HepG2 (cell line): Measurements from ENCODE around the gene RETREG2. TPM values are rescaled to one million over a fixed set of nuclear protein-coding genes. Genes with fewer than 3 reads are reported as not detected.

Source experiments
- AKAP8 ChIP-seq: sonication (generic); formaldehyde crosslinking; IDR thresholded peaks from 2 replicates; pipeline ENCODE4 v1.5.1; 2020; ENCODE audit warnings: mild to moderate bottlenecking, missing genetic modification reagents
- ARHGAP35 ChIP-seq: sonication (generic); formaldehyde crosslinking; IDR thresholded peaks from 2 replicates; pipeline ENCODE4 v1.9.0; 2022; ENCODE audit warnings: mild to moderate bottlenecking, inconsistent platforms, moderate library complexity, missing genetic modification reagents, borderline replicate concordance
- ATF5 ChIP-seq: sonication (generic); formaldehyde crosslinking; IDR thresholded peaks from 2 replicates; pipeline ENCODE4 v1.4.0; 2020; ENCODE audit warnings: mild to moderate bottlenecking, low read depth, missing genetic modification reagents
- CREB3 ChIP-seq: sonication (generic); formaldehyde crosslinking; IDR thresholded peaks from 2 replicates; pipeline ENCODE4 v1.5.0; 2020; ENCODE audit warnings: missing genetic modification reagents
- HIVEP1 ChIP-seq: sonication (generic); formaldehyde crosslinking; IDR thresholded peaks from 2 replicates; pipeline ENCODE4 v1.4.0; 2020; ENCODE audit warnings: mild to moderate bottlenecking, missing genetic modification reagents
- KDM4B ChIP-seq: sonication (generic); formaldehyde crosslinking; IDR thresholded peaks from 2 replicates; pipeline ENCODE4 v1.4.0; 2020; ENCODE audit warnings: missing genetic modification reagents
- KLF9 ChIP-seq: IDR thresholded peaks from 2 replicates; pipeline ENCODE4 v1.6.1; 2016; ENCODE audit warnings: low read depth
- MIXL1 ChIP-seq: IDR thresholded peaks from 2 replicates; pipeline ENCODE4 v1.6.1; 2016
- MXI1 ChIP-seq: IDR thresholded peaks from 3 replicates; pipeline ENCODE4 v1.6.1; 2012; ENCODE audit warnings: low read depth, low read length, inconsistent platforms, borderline replicate concordance
- MZF1 ChIP-seq: sonication (generic); formaldehyde crosslinking; IDR thresholded peaks from 2 replicates; pipeline ENCODE4 v1.8.1; 2023; ENCODE audit warnings: mild to moderate bottlenecking, missing genetic modification reagents, borderline replicate concordance
- NRL ChIP-seq: sonication (generic); formaldehyde crosslinking; IDR thresholded peaks from 2 replicates; pipeline ENCODE4 v1.5.0; 2020; ENCODE audit warnings: missing genetic modification reagents, mild to moderate bottlenecking, moderate library complexity, borderline replicate concordance
- PAF1 ChIP-seq: IDR thresholded peaks from 2 replicates; pipeline ENCODE4 v1.6.1; 2016; ENCODE audit warnings: missing genetic modification reagents, missing compliant biosample characterization
- STAT6 ChIP-seq: sonication (generic); formaldehyde crosslinking; IDR thresholded peaks from 2 replicates; pipeline ENCODE4 v1.4.0; 2020; ENCODE audit warnings: missing genetic modification reagents, mild to moderate bottlenecking, borderline replicate concordance
- TAF15 ChIP-seq: fragments of 200-400 bp; formaldehyde crosslinking; IDR thresholded peaks from one replicate; pipeline ENCODE4 v1.6.1; 2018; ENCODE audit warnings: mild to moderate bottlenecking, low read depth, low read length; ENCODE audit not compliant: poor library complexity, severe bottlenecking
- UBTF ChIP-seq: sonication (generic); formaldehyde crosslinking; IDR thresholded peaks from 2 replicates; pipeline ENCODE4 v1.4.0; 2020; ENCODE audit warnings: mild to moderate bottlenecking, missing genetic modification reagents
- ZMYM2 ChIP-seq: sonication (generic); formaldehyde crosslinking; IDR thresholded peaks from 2 replicates; pipeline ENCODE4 v1.8.0; 2022; ENCODE audit warnings: mild to moderate bottlenecking, missing genetic modification reagents
- ZNF558 ChIP-seq: sonication (generic); formaldehyde crosslinking; IDR thresholded peaks from 2 replicates; pipeline ENCODE4 v1.9.0; 2022; ENCODE audit warnings: mild to moderate bottlenecking, missing genetic modification reagents, borderline replicate concordance
- ZNF616 ChIP-seq: sonication (generic); formaldehyde crosslinking; IDR thresholded peaks from 2 replicates; pipeline ENCODE4 v1.5.0; 2020; ENCODE audit warnings: low read depth, mild to moderate bottlenecking, missing genetic modification reagents
- ZNF800 ChIP-seq: sonication (generic); formaldehyde crosslinking; IDR thresholded peaks from 2 replicates; pipeline ENCODE4 v1.4.0; 2020; ENCODE audit warnings: missing genetic modification reagents
- ZNF839 ChIP-seq: sonication (generic); formaldehyde crosslinking; IDR thresholded peaks from 2 replicates; pipeline ENCODE4 v1.4.0; 2020; ENCODE audit warnings: missing genetic modification reagents, mild to moderate bottlenecking, borderline replicate concordance
- polyA plus RNA-seq, 8 experiments: library from polyadenylated mRNA; depleted of rRNA in 3 of 8; stranded (reverse) in 7 of 8; unstranded in 1 of 8; fragments of >200 nt; fragmentation: Illumina TruSeq in 4 of 8; extraction: Trizol in 4 of 8; gene quantifications; 2 replicates each; pipeline versions ENCODE4 v1.2.1 to v1.2.3, GENCODE V29; 2011 to 2016; ENCODE audit warnings: low read depth in 4 of 8, missing spikeins in 1 of 8, mixed read lengths in 1 of 8; ENCODE audit not compliant: insufficient read depth in 1 of 8
- total RNA-seq, 5 experiments: library from RNA; depleted of rRNA; stranded (reverse); fragments of >200 nt; fragmentation: Illumina TruSeq; extraction: Trizol; gene quantifications; 2 replicates each; pipeline ENCODE4 v1.2.3, GENCODE V29; 2016; ENCODE audit warnings: low read depth in 1 of 5

RETREG2 gene
- total and polyA plus RNA-seq, 2 of the 13 experiments (the other 11 are each of a cell fraction or from before 2014, with no cell fraction given): 86.0 to 134 TPM

- TF ChIP-seq ZNF839 (CRISPR knock-in tag) (no peak; the same call in 1 of the 2 replicates), KDM4B (no peak; the same call in 1 of the 2 replicates), UBTF (CRISPR knock-in tag) (peak; percentile 78), CREB3 (CRISPR knock-in tag) (no peak), AKAP8 (peak; percentile 96), MZF1 (CRISPR knock-in tag) (no peak), KLF9 (CRISPR knock-in tag) (no peak), STAT6 (CRISPR knock-in tag) (no peak; the same call in 1 of the 2 replicates), TAF15 (peak; percentile 33), ATF5 (CRISPR knock-in tag) (0 out of 2 replicates have a peak, but pooled peaks have one; percentile 29), MXI1 (peak; percentile 78; the same call in 1 of the 3 replicates), HIVEP1 (CRISPR knock-in tag) (0 out of 2 replicates have a peak, but pooled peaks have one; percentile 58), ZNF616 (CRISPR knock-in tag) (no peak; the same call in 1 of the 2 replicates), ZNF800 (CRISPR knock-in tag) (no peak), MIXL1 (CRISPR knock-in tag) (no peak), ARHGAP35 (CRISPR knock-in tag) (peak; percentile 85; the same call in 1 of the 2 replicates), ZNF558 (CRISPR knock-in tag) (peak; percentile 87; the same call in 1 of the 2 replicates), PAF1 (CRISPR knock-in tag) (0 out of 2 replicates have a peak, but pooled peaks have one; percentile 66), NRL (CRISPR knock-in tag) (peak; percentile 94), ZMYM2 (no peak)
Measured at GRCh38 chr2:219206328-219207133, 28.5 kb downstream of the RETREG2 start, which contains the start of gene ZFAND2B (continued).
